HepG2 (cell line): ENCODE results near the gene ZXDC. TPM values are rescaled to one million over a fixed set of nuclear protein-coding genes. Genes with fewer than 3 reads are reported as not detected.

ENCODE experiments used
- ATAC-seq: fragments of 200-7000 bp; cut with Tn5 transposase; 3 replicates; pipeline ENCODE4 v1.9.1; 2020; ENCODE audit warnings: mild to moderate bottlenecking, moderate library complexity
- BruUV-seq: library from RNA; stranded (reverse); fragments of 400-500 nt; replicated peaks from 2 replicates; lab custom pipeline; 2021; lab: Mats Ljungman, UMichigan
- CTCF ChIA-PET: fragments of 300-600 bp; formaldehyde crosslinking; extraction: SDS; loops from one replicate; lab custom pipeline; 2021; ENCODE audit warnings: low total read pairs, inconsistent platforms, low intra/inter-chr PET ratio; lab: Yijun Ruan, JAX
- POLR2A ChIA-PET: fragments of 350-600 bp; sonication (Branson Sonifier 250); formaldehyde crosslinking; loops from one replicate; lab custom pipeline; 2020; ENCODE audit warnings: antibody characterized with exemption, inconsistent platforms; lab: Yijun Ruan, JAX
- DNase-seq: peaks from one replicate; pipeline ENCODE4 v3.0.0-alpha.2; 2015; ENCODE audit warnings: low spot score
- FAIRE-seq: peaks from 3 replicates; lab custom pipeline; 2011; peaks lifted over from hg19 to GRCh38; lab: Jason Lieb, UNC
- H2AFZ ChIP-seq: one replicate; pipeline ENCODE4 v1.6.1; 2011; ENCODE audit warnings: low read length, inconsistent platforms
- H3K27ac ChIP-seq: fragments of 300-600 bp; 3 replicates; pipeline ENCODE4 v1.8.0; 2011; ENCODE audit warnings: mixed run types, mild to moderate bottlenecking, mixed read lengths, low read length, inconsistent platforms; ENCODE audit not compliant: insufficient read depth; ENCODE audit errors: extremely low read length
- H3K27me3 ChIP-seq, 2 experiments: fragments of 200-600 bp in 1 of 2; 2 replicates in 1 of 2; 3 replicates in 1 of 2; pipeline versions ENCODE4 v1.6.0 to v1.8.0; 2011; ENCODE audit warnings: low read length in 2 of 2, mild to moderate bottlenecking in 2 of 2, moderate library complexity in 2 of 2, inconsistent platforms in 1 of 2; ENCODE audit not compliant: insufficient read depth in 2 of 2, control insufficient read depth in 1 of 2
- H3K36me3 ChIP-seq, 2 experiments: fragments of 200-600 bp in 1 of 2; replicated peaks in 1 of 2; 2 replicates in 1 of 2; 3 replicates in 1 of 2; pipeline versions ENCODE4 v1.5.1 to v1.8.0; 2011; ENCODE audit warnings: low read length in 2 of 2, inconsistent platforms in 1 of 2; ENCODE audit not compliant: insufficient read depth in 2 of 2, control insufficient read depth in 1 of 2
- H3K4me1 ChIP-seq: 2 replicates; pipeline ENCODE4 v1.5.1; 2012; ENCODE audit warnings: low read length, inconsistent platforms; ENCODE audit not compliant: insufficient read depth
- H3K4me2 ChIP-seq: 2 replicates; pipeline ENCODE4 v1.6.0; 2011; ENCODE audit warnings: low read depth, low read length, inconsistent platforms
- H3K4me3 ChIP-seq, 3 experiments: fragments of 200-600 bp in 1 of 3; sonication (generic), shearing (Covaris generic) in 1 of 3; replicated peaks in 1 of 3; 2 replicates each; pipeline ENCODE4 v1.5.1; 2011 to 2016; ENCODE audit warnings: low read length in 3 of 3, inconsistent platforms in 2 of 3, low read depth in 2 of 3, mild to moderate bottlenecking in 2 of 3, control low read depth in 1 of 3, mixed read lengths in 1 of 3; ENCODE audit not compliant: insufficient read depth in 1 of 3
- H3K79me2 ChIP-seq: one replicate; pipeline ENCODE4 v1.6.1; 2011; ENCODE audit warnings: low read length, inconsistent platforms; ENCODE audit not compliant: insufficient read depth
- H3K9ac ChIP-seq: 2 replicates; pipeline ENCODE4 v1.6.0; 2011; ENCODE audit warnings: mild to moderate bottlenecking, low read depth, low read length, inconsistent platforms; ENCODE audit not compliant: insufficient read depth
- H3K9me3 ChIP-seq: 2 replicates; pipeline ENCODE4 v1.5.1; 2012; ENCODE audit warnings: mild to moderate bottlenecking, low read length
- H4K20me1 ChIP-seq: 2 replicates; pipeline ENCODE4 v1.6.0; 2011; ENCODE audit warnings: inconsistent platforms, mild to moderate bottlenecking, low read length, moderate library complexity; ENCODE audit not compliant: insufficient read depth
- ARID2 ChIP-seq: sonication (generic); formaldehyde crosslinking; IDR thresholded peaks from 2 replicates; pipeline ENCODE4 v1.8.1; 2022; ENCODE audit warnings: mild to moderate bottlenecking, missing genetic modification reagents, borderline replicate concordance
- CCAR2 ChIP-seq: fragments of 200-400 bp; formaldehyde crosslinking; optimal IDR thresholded peaks from 2 replicates; pipeline ENCODE3; 2018; ENCODE audit warnings: low read depth, mild to moderate bottlenecking, low read length, moderate library complexity
- HOXA3 ChIP-seq: sonication (generic); formaldehyde crosslinking; IDR thresholded peaks from 2 replicates; pipeline ENCODE4 v1.5.0; 2020; ENCODE audit warnings: missing genetic modification reagents
- ISL2 ChIP-seq: sonication (generic); formaldehyde crosslinking; IDR thresholded peaks from 2 replicates; pipeline ENCODE4 v1.5.0; 2020; ENCODE audit warnings: missing genetic modification reagents
- KDM5B ChIP-seq: sonication (generic); formaldehyde crosslinking; IDR thresholded peaks from 2 replicates; pipeline ENCODE4 v1.4.0; 2020; ENCODE audit warnings: missing genetic modification reagents, mild to moderate bottlenecking, borderline replicate concordance
- NR2F1 ChIP-seq, 2 experiments: fragments of 450-650 bp in 1 of 2; formaldehyde crosslinking in 1 of 2; IDR thresholded peaks; 2 replicates each; pipeline versions ENCODE4 v1.5.0 to v1.6.1; 2016 to 2020; ENCODE audit warnings: mild to moderate bottlenecking in 1 of 2, missing compliant biosample characterization in 1 of 2, missing genetic modification reagents in 1 of 2, moderate library complexity in 1 of 2
- PCBP1 ChIP-seq: fragments of 200-400 bp; formaldehyde crosslinking; IDR thresholded peaks from 2 replicates; pipeline ENCODE4 v1.6.1; 2017; ENCODE audit warnings: mild to moderate bottlenecking, low read depth, low read length, borderline replicate concordance
- POLR2AphosphoS2 ChIP-seq: IDR thresholded peaks from 2 replicates; pipeline ENCODE4 v1.6.1; 2011; ENCODE audit warnings: low read depth, low read length, improper control_type of control experiment
- RNF2 ChIP-seq: fragments of 450-650 bp; conservative IDR thresholded peaks from 2 replicates; pipeline ENCODE4 v1.6.1; 2016; ENCODE audit warnings: low read depth
- SATB2 ChIP-seq: sonication (generic); formaldehyde crosslinking; IDR thresholded peaks from 2 replicates; pipeline ENCODE4 v1.5.0; 2020; ENCODE audit warnings: missing genetic modification reagents
- ZFP90 ChIP-seq: sonication (generic); formaldehyde crosslinking; IDR thresholded peaks from 2 replicates; pipeline ENCODE4 v1.8.0; 2022; ENCODE audit warnings: missing genetic modification reagents, mild to moderate bottlenecking, inconsistent platforms, borderline replicate concordance
- ZKSCAN1 ChIP-seq: fragments of 150-350 bp; IDR thresholded peaks from 2 replicates; pipeline ENCODE4 v1.6.1; 2014; ENCODE audit warnings: low read length
- ZNF34 ChIP-seq: sonication (generic); formaldehyde crosslinking; IDR thresholded peaks from 2 replicates; pipeline ENCODE4 v1.4.0; 2020; ENCODE audit warnings: mild to moderate bottlenecking, missing genetic modification reagents, borderline replicate concordance
- ZNF441 ChIP-seq: sonication (generic); formaldehyde crosslinking; IDR thresholded peaks from 2 replicates; pipeline ENCODE4 v1.7.0; 2021; ENCODE audit warnings: missing genetic modification reagents, borderline replicate concordance
- ZNF460 ChIP-seq: sonication (generic); formaldehyde crosslinking; IDR thresholded peaks from 2 replicates; pipeline ENCODE4 v1.5.1; 2020; ENCODE audit warnings: missing genetic modification reagents, mild to moderate bottlenecking, borderline replicate concordance
- ZNF737 ChIP-seq: sonication (generic); formaldehyde crosslinking; IDR thresholded peaks from 2 replicates; pipeline ENCODE4 v1.5.0; 2020; ENCODE audit warnings: missing genetic modification reagents, mild to moderate bottlenecking, borderline replicate concordance
- WGBS: methylation state at CpG from one replicate; pipeline ENCODE4 v1.1.6; 2017; ENCODE audit warnings: low lambda C conversion rate; 5-methylcytosine and 5-hydroxymethylcytosine counted together
- in situ Hi-C: cut with HindIII; loops from 2 replicates; pipeline ENCODE4 v1.10.0; 2017; ENCODE audit warnings: low pct_unique_long_range_greater_than_20kb; ENCODE audit not compliant: extremely low pct_ligation_motif_present
- intact Hi-C: fragments of 100-400 bp; cut with micrococcal nuclease; formaldehyde crosslinking; loops from one replicate; pipeline ENCODE4 v1.10.0; 2022; ENCODE audit not compliant: unreplicated experiment
- polyA plus RNA-seq, 8 experiments: library from polyadenylated mRNA; depleted of rRNA in 3 of 8; stranded (reverse) in 7 of 8; unstranded in 1 of 8; fragments of >200 nt; fragmentation: Illumina TruSeq in 4 of 8; extraction: Trizol in 4 of 8; gene quantifications; 2 replicates each; pipeline versions ENCODE4 v1.2.1 to v1.2.3, GENCODE V29; 2011 to 2016; ENCODE audit warnings: low read depth in 4 of 8, missing spikeins in 1 of 8, mixed read lengths in 1 of 8; ENCODE audit not compliant: insufficient read depth in 1 of 8
- total RNA-seq, 5 experiments: library from RNA; depleted of rRNA; stranded (reverse); fragments of >200 nt; fragmentation: Illumina TruSeq; extraction: Trizol; gene quantifications; 2 replicates each; pipeline ENCODE4 v1.2.3, GENCODE V29; 2016; ENCODE audit warnings: low read depth in 1 of 5
- TF ChIP-seq, protein P1 (sequence below): sonication (generic); formaldehyde crosslinking; conservative IDR thresholded peaks from 2 replicates; pipeline ENCODE4 v1.8.0; 2022; ENCODE audit warnings: mild to moderate bottlenecking, moderate library complexity, missing genetic modification reagents
- TF ChIP-seq, protein P2 (sequence below): sonication (generic); formaldehyde crosslinking; IDR thresholded peaks from 2 replicates; pipeline ENCODE4 v1.4.0; 2020; ENCODE audit warnings: mild to moderate bottlenecking, missing genetic modification reagents
- TF ChIP-seq, protein P3 (sequence below): sonication (generic); formaldehyde crosslinking; IDR thresholded peaks from 2 replicates; pipeline ENCODE4 v1.4.0; 2020; ENCODE audit warnings: missing genetic modification reagents, borderline replicate concordance
- TF ChIP-seq, protein P4 (sequence below): sonication (generic); formaldehyde crosslinking; IDR thresholded peaks from 2 replicates; pipeline ENCODE4 v1.8.1; 2023; ENCODE audit warnings: mild to moderate bottlenecking, missing genetic modification reagents, borderline replicate concordance

The ZXDC gene
- total and polyA plus RNA-seq, 2 of the 13 experiments (the other 11 are each of a cell fraction or from before 2014, with no cell fraction given): 17.6 to 21.2 TPM

DNA sequence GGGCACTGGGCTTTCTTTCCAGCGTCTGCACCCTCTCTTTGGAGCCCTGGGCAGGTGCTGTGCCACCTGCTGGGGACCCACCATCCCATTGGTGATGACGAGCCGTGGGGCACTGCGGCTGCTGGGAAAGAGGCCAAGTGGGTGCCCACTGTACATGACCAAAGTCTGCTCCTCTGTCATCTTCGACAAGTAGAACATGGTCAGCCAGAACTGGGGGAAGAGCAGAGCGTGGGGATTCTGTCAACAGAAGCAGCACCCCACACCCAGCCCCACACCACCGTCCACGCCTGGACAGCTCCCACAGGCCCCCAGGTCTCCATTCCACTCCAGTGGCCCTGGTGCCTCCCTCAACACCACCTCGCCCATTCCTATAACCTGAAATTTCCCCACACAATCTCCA, 32.2 kb upstream of the ZXDC start (continued):
- TF ChIP-seq ZNF737 (CRISPR knock-in tag): no peak
- TF ChIP-seq, protein P1, sequence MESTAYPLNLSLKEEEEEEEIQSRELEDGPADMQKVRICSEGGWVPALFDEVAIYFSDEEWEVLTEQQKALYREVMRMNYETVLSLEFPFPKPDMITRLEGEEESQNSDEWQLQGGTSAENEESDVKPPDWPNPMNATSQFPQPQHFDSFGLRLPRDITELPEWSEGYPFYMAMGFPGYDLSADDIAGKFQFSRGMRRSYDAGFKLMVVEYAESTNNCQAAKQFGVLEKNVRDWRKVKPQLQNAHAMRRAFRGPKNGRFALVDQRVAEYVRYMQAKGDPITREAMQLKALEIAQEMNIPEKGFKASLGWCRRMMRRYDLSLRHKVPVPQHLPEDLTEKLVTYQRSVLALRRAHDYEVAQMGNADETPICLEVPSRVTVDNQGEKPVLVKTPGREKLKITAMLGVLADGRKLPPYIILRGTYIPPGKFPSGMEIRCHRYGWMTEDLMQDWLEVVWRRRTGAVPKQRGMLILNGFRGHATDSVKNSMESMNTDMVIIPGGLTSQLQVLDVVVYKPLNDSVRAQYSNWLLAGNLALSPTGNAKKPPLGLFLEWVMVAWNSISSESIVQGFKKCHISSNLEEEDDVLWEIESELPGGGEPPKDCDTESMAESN: no peak
- TF ChIP-seq NR2F1 (CRISPR knock-in tag; IDR thresholded peaks at IDR 0.05): no peak
- no peak for TF ChIP-seq PCBP1
- no peak for TF ChIP-seq ZNF460 (CRISPR knock-in tag)

DNA sequence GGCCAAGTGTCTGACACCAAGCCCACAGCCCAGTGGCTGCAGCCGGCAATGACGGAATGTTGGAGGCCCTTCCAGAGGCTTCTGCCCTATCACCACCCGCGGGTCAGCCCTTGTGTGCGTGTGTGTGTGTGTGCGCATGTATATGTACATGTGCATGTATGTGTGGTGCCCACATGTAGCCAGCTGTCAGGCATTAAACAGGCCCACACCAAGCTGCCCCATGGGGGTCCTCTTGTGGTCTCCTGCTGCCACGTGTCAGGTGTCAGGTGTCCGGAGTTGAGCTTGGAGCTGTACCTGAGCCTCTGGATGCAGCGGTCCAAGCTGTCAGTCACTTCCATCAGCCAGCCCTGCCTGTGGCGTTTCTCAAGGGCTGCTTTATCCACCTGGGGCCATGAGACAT, 28.0 kb upstream of the ZXDC start:
- H4K20me1 ChIP-seq: no peaks in the 10 kb centered on the region
- no TSS peak for BruUV-seq
- H3K4me1 ChIP-seq: peaks cover 32% of the 10 kb centered on the region
- H2AFZ ChIP-seq: no peak overlapping the region
- FAIRE-seq (no peak), ATAC-seq (no peak), DNase-seq (no peak)
- no peaks in the 10 kb centered on the region for H3K9me3 ChIP-seq
- ChIA-PET POLR2A (no interaction called here), CTCF (no interaction called here)
- H3K79me2 ChIP-seq: no peaks in the 10 kb centered on the region
- intact Hi-C loops: no loop called here
- in situ Hi-C loops: no loop called here
- no peak overlapping the region for H3K4me2 ChIP-seq
- H3K27ac ChIP-seq: no peak overlapping the region
- no peak overlapping the region for H3K9ac ChIP-seq
- H3K27me3 ChIP-seq: no peaks in the 10 kb centered on the region
- WGBS: no CpG with 5 or more reads among the region's 10 CpGs
- H3K4me3 ChIP-seq: no peak overlapping the region
- H3K36me3 ChIP-seq: no peaks in the 10 kb centered on the region
- TF ChIP-seq, protein P2, sequence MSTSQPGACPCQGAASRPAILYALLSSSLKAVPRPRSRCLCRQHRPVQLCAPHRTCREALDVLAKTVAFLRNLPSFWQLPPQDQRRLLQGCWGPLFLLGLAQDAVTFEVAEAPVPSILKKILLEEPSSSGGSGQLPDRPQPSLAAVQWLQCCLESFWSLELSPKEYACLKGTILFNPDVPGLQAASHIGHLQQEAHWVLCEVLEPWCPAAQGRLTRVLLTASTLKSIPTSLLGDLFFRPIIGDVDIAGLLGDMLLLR (CRISPR knock-in tag): no peak
- TF ChIP-seq, protein P3, sequence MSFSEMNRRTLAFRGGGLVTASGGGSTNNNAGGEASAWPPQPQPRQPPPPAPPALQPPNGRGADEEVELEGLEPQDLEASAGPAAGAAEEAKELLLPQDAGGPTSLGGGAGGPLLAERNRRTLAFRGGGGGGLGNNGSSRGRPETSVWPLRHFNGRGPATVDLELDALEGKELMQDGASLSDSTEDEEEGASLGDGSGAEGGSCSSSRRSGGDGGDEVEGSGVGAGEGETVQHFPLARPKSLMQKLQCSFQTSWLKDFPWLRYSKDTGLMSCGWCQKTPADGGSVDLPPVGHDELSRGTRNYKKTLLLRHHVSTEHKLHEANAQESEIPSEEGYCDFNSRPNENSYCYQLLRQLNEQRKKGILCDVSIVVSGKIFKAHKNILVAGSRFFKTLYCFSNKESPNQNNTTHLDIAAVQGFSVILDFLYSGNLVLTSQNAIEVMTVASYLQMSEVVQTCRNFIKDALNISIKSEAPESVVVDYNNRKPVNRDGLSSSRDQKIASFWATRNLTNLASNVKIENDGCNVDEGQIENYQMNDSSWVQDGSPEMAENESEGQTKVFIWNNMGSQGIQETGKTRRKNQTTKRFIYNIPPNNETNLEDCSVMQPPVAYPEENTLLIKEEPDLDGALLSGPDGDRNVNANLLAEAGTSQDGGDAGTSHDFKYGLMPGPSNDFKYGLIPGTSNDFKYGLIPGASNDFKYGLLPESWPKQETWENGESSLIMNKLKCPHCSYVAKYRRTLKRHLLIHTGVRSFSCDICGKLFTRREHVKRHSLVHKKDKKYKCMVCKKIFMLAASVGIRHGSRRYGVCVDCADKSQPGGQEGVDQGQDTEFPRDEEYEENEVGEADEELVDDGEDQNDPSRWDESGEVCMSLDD (CRISPR knock-in tag): no peak
- TF ChIP-seq HOXA3 (CRISPR knock-in tag): no peak
- TF ChIP-seq ZNF34 (CRISPR knock-in tag): no peak
- no peak for TF ChIP-seq ZKSCAN1
- no peak for TF ChIP-seq CCAR2
- no peak for TF ChIP-seq RNF2
- TF ChIP-seq ZFP90: no peak
- TF ChIP-seq ZNF441: no peak
- TF ChIP-seq ARID2 (CRISPR knock-in tag): no peak
- TF ChIP-seq, protein P4, sequence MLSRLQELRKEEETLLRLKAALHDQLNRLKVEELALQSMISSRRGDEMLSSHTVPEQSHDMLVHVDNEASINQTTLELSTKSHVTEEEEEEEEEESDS (CRISPR knock-in tag): no peak
- no peak for TF ChIP-seq ISL2
- TF ChIP-seq SATB2: no peak
- TF ChIP-seq POLR2AphosphoS2: no peak
- TF ChIP-seq KDM5B (CRISPR knock-in tag): no peak
